Neural crest cell (in vitro differentiated cells): ENCODE measurements around the gene DHRS1. TPM values are rescaled to one million over a fixed set of nuclear protein-coding genes. Genes with fewer than 3 reads are reported as not detected.

ENCODE experiments used
- DNase-seq: peaks from one replicate; pipeline ENCODE4 v3.0.0; 2021; ENCODE audit warnings: low read depth, mixed read lengths, low spot score
- H3K27ac Mint-ChIP-seq: one replicate; pipeline ENCODE4 v1.8.0; 2021; ENCODE audit warnings: mild to moderate bottlenecking, mixed read lengths; ENCODE audit not compliant: unreplicated experiment
- H3K27me3 Mint-ChIP-seq: 2 replicates; pipeline ENCODE4 v1.8.0; 2021; ENCODE audit warnings: low read depth, mild to moderate bottlenecking, mixed read lengths
- H3K36me3 Mint-ChIP-seq: 2 replicates; pipeline ENCODE4 v1.8.0; 2021; ENCODE audit warnings: low read depth, mild to moderate bottlenecking, mixed read lengths
- H3K4me1 Mint-ChIP-seq: 2 replicates; pipeline ENCODE4 v1.8.0; 2021; ENCODE audit warnings: mixed read lengths
- H3K4me3 Mint-ChIP-seq: one replicate; pipeline ENCODE4 v1.8.0; 2021; ENCODE audit warnings: mild to moderate bottlenecking, mixed read lengths
- H3K9me3 Mint-ChIP-seq: 2 replicates; pipeline ENCODE4 v1.8.0; 2021; ENCODE audit warnings: mixed read lengths
- CTCF ChIP-seq: fragments of 200-600 bp; sonication (generic); conservative IDR thresholded peaks from 2 replicates; pipeline ENCODE4 v1.5.0; 2021; ENCODE audit warnings: antibody characterized with exemption, mild to moderate bottlenecking
- total RNA-seq: library from RNA; stranded (reverse); gene quantifications from 2 replicates; pipeline ENCODE4 v1.2.1, GENCODE V29; 2021

The DHRS1 gene
- total RNA-seq, 1 donor from 2014 or later = 17.2 TPM

DNA sequence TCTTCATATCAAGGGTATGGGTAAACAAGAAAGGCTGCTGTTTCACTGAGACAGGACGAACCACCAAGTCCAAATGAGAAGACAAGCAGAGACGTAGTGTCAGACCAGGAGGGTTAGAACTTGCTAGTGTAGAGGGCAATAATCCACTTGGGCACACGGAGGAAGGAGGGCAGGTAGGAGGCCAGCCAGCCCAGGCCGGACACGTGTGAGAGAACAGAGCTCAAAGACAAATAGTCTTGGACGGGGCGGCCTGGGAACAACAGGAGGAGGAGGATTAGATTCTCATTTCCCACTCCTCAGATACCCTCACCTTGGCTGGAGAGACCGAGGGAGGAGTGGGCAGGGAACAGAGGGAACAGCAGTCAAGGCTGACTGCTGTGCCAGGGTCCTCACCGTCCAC, 8.8 kb downstream of the DHRS1 start:
- Mint-ChIP-seq H3K27me3 (no peaks in the 10 kb centered on the region), H3K4me3 (no peak overlapping the region), H3K9me3 (no peaks in the 10 kb centered on the region), H3K36me3 (no peaks in the 10 kb centered on the region), H3K4me1 (no peaks in the 10 kb centered on the region), H3K27ac (peak overlapping the region; percentile 20)
- TF ChIP-seq CTCF = no peak
- DNase-seq = no peak

DNA sequence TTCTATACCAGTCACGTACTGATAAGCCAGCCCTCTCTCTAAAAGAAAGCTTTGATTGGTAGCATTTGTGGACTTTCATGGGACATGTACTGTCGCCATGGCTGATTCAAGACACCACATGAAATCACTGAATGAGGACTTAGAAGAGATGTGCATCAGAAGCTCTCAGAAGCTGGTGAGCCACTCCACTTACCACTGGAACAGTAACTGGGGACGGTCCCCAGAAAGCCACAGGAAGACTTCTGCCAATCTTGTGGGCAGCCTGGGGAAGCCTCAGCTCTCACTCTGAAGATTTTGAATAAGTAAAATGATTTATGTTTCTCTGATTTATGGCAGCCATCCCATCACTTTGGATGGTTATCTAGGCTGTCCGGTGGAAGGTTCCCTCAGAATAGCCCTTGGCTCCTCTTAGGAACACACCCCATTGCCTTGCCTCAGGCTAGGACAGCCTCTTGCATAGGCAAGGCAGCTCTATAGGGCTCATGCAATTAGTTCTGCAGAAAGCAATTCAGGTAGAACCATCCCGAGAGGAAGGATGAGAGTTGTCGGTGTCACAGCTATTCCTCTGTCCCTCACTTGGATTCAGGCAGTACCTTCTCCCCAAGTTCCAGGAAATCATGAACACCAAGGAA, 9.8 kb downstream of the DHRS1 start:
- Mint-ChIP-seq H3K27me3 (no peaks in the 10 kb centered on the region), H3K36me3 (no peaks in the 10 kb centered on the region)

DNA sequence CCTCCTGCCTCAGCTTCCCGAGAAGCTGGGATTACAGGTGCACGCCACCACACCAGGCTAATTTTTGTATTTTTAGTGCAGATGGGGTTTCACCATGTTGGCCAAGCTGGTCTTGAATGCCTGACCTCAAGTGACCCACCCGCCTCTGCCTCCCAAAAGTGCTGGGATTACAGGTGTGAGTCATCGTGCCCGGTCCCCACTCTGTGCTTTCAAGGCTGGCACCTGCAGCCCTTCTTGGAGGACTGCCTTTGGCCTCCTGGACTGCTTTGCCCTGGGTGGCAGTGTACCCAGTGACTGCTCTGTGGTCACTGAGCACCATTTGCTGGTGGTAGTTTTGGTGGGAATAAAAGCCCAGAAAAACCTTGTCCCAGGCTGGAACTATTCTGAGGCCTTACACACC, 12.6 kb downstream of the DHRS1 start:
- Mint-ChIP-seq H3K4me3 (no peak overlapping the region), H3K9me3 (no peaks in the 10 kb centered on the region), H3K36me3 (no peaks in the 10 kb centered on the region), H3K27me3 (no peaks in the 10 kb centered on the region), H3K27ac (no peak overlapping the region), H3K4me1 (no peaks in the 10 kb centered on the region)
- no peak for TF ChIP-seq CTCF
- no peak for DNase-seq

More for the DNA sequence above, 9.8 kb downstream of the DHRS1 start:
- H3K4me1 Mint-ChIP-seq = no peaks in the 10 kb centered on the region
- H3K27ac Mint-ChIP-seq = no peak overlapping the region
- no peak overlapping the region for H3K4me3 Mint-ChIP-seq
- H3K9me3 Mint-ChIP-seq = no peaks in the 10 kb centered on the region
- no peak for TF ChIP-seq CTCF
- no peak for DNase-seq

DNA sequence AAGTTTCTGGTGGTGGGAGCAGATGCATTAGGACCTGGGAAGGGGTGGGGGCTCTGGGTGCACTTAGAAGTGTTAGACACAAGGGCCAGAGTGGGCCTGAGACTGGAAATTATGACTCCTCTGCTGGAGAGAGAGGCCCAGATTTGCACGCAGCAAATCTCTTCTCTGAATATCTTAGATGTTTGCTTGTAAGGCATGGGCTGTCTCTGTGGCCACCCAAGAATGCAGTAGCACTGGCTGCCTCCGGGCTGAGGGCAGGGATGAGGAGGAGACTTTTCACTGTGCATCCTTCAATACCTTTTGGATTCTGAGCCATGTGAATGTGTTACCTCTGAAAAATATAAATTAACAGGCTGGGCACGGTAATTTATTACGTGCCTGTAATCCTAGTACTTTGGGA, 14.2 kb downstream of the DHRS1 start:
- H3K4me3 Mint-ChIP-seq = no peak overlapping the region
- H3K9me3 Mint-ChIP-seq = no peaks in the 10 kb centered on the region
- peak overlapping the region; percentile 8 for H3K27ac Mint-ChIP-seq
- no peaks in the 10 kb centered on the region for H3K4me1 Mint-ChIP-seq
- H3K27me3 Mint-ChIP-seq = no peaks in the 10 kb centered on the region
- TF ChIP-seq CTCF = no peak
- no peaks in the 10 kb centered on the region for H3K36me3 Mint-ChIP-seq
- DNase-seq = no peak

DNA sequence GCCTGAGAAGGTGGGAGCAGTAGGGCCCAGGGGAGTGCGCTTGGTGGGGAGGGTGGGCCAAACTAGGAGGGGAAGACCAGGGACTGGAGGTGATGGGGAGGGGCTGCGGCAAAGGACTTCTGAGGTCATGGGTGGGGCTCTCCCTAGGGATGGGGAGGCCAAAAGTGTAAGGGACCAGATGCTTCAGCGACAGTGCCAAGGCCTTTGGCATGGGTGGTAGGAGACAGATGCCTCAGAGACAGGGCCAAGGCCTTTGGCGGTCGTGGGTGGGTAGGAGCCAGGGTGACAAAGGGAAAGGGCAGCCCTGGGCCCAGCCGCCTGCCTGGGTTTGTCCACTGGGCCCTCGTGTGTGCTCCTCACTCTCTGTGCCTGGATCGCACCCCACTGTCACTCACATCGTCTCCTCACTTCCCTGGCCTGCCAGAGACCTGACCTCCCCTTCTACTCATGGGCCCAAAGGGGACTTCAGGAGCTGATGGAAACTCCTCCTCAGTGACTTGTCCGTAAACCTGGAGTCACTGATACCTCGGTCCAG, 15.0 kb downstream of the DHRS1 start:
- H3K4me1 Mint-ChIP-seq = no peaks in the 10 kb centered on the region
- TF ChIP-seq CTCF = no peak
- no peak overlapping the region for H3K4me3 Mint-ChIP-seq
- H3K27me3 Mint-ChIP-seq = no peaks in the 10 kb centered on the region
- H3K27ac Mint-ChIP-seq = no peak overlapping the region
- no peaks in the 10 kb centered on the region for H3K9me3 Mint-ChIP-seq
- no peaks in the 10 kb centered on the region for H3K36me3 Mint-ChIP-seq
- no peak for DNase-seq
